Upper lobe of right lung (tissue), 1 donor: ENCODE data around the gene HLF. TPM values are rescaled to one million over a fixed set of nuclear protein-coding genes. Genes with fewer than 3 reads are reported as not detected.

Experiments
- ATAC-seq: fragments of 200-7000 bp; cut with Tn5 transposase; one replicate; pipeline ENCODE4 v1.9.1; 2020; ENCODE audit warnings: mild to moderate bottlenecking, moderate library complexity
- DNase-seq: peaks from one replicate; pipeline ENCODE4 v3.0.0-alpha.2; 2020
- H3K27ac ChIP-seq: fragments of 200-600 bp; one replicate; pipeline ENCODE4 v1.8.0; 2022
- H3K27me3 ChIP-seq: fragments of 200-600 bp; one replicate; pipeline ENCODE4 v1.8.0; 2022; ENCODE audit warnings: mild to moderate bottlenecking
- H3K36me3 ChIP-seq: fragments of 200-600 bp; one replicate; pipeline ENCODE4 v1.8.0; 2022
- H3K4me1 ChIP-seq: fragments of 200-600 bp; one replicate; pipeline ENCODE4 v1.8.0; 2022
- H3K4me3 ChIP-seq: fragments of 200-600 bp; one replicate; pipeline ENCODE4 v1.8.0; 2022; ENCODE audit warnings: mild to moderate bottlenecking
- H3K9me3 ChIP-seq: fragments of 200-600 bp; one replicate; pipeline ENCODE4 v1.8.0; 2022
- intact Hi-C: fragments of 100-400 bp; cut with DNase I; formaldehyde crosslinking; loops from one replicate; pipeline ENCODE4 v1.11.0; 2022
- total RNA-seq: library from RNA; stranded (reverse); fragmentation: NEBNext Ultra II Directional; extraction: Animal tissue kit (Norgen Biotek cat#: 25700); gene quantifications from one replicate; pipeline ENCODE4 v1.2.1, GENCODE V29; 2021
- TF ChIP-seq, protein P1 (sequence below): fragments of 200-600 bp; IDR thresholded peaks from one replicate; pipeline ENCODE4 v1.8.0; 2022; ENCODE audit warnings: antibody characterized with exemption
- donor health status: DM: no; HTN: yes; CAD: no; lungs with severe emphysema.

HLF gene
- total RNA-seq, 1 donor from 2014 or later: 31.8 TPM

- Histone ChIP-seq H3K9me3 (peaks cover 7% of the 10 kb centered on the region), H3K27me3 (no peaks in the 10 kb centered on the region), H3K4me1 (no peaks in the 10 kb centered on the region), H3K27ac (no peak overlapping the region), H3K36me3 (no peaks in the 10 kb centered on the region), H3K4me3 (no peak overlapping the region)
- DNase-seq: no peak
- intact Hi-C loops: no loop called here
- ATAC-seq: peak; percentile 93
- TF ChIP-seq, protein P1, sequence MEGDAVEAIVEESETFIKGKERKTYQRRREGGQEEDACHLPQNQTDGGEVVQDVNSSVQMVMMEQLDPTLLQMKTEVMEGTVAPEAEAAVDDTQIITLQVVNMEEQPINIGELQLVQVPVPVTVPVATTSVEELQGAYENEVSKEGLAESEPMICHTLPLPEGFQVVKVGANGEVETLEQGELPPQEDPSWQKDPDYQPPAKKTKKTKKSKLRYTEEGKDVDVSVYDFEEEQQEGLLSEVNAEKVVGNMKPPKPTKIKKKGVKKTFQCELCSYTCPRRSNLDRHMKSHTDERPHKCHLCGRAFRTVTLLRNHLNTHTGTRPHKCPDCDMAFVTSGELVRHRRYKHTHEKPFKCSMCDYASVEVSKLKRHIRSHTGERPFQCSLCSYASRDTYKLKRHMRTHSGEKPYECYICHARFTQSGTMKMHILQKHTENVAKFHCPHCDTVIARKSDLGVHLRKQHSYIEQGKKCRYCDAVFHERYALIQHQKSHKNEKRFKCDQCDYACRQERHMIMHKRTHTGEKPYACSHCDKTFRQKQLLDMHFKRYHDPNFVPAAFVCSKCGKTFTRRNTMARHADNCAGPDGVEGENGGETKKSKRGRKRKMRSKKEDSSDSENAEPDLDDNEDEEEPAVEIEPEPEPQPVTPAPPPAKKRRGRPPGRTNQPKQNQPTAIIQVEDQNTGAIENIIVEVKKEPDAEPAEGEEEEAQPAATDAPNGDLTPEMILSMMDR: peak; percentile 90
Measured at GRCh38 chr17:55356434-55357328, 91.9 kb downstream of the HLF start.

- Histone ChIP-seq H3K27me3 (no peaks in the 10 kb centered on the region), H3K27ac (no peak overlapping the region), H3K9me3 (peaks cover 7% of the 10 kb centered on the region), H3K4me3 (no peak overlapping the region), H3K4me1 (no peaks in the 10 kb centered on the region), H3K36me3 (no peaks in the 10 kb centered on the region)
- ATAC-seq (no peak), DNase-seq (no peak)
- intact Hi-C loops: no loop called here
- TF ChIP-seq, protein P1: no peak
Measured at GRCh38 chr17:55360971-55361370, 96.2 kb downstream of the HLF start.

DNA sequence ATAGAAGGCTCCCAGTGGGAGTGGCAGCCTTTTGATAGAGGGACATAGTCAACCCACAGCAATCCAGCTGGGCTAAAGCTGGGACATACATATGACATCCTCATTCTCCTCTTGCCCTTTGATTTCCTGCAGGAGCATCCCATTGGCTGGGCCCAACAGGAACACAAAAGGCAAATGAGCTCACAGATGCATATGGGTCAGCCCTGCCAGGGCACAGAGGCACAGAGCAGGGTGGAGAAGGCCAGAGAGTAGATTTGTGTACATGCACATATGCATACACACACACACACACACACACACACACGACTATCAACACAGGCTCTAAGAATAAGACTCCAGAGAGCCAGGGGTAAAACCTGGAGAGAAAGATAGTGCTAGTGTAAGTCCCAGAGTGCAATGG lies 98.3 kb downstream of the HLF start:
- ATAC-seq (no peak), DNase-seq (no peak)
- TF ChIP-seq, protein P1: no peak
- Histone ChIP-seq H3K27ac (no peak overlapping the region), H3K27me3 (no peaks in the 10 kb centered on the region), H3K9me3 (peaks cover 7% of the 10 kb centered on the region), H3K4me1 (no peaks in the 10 kb centered on the region), H3K36me3 (no peaks in the 10 kb centered on the region), H3K4me3 (no peak overlapping the region)
- intact Hi-C loops: no loop called here

- TF ChIP-seq, protein P1: no peak
- ATAC-seq (no peak), DNase-seq (no peak)
- Histone ChIP-seq H3K36me3 (no peaks in the 10 kb centered on the region), H3K4me3 (no peak overlapping the region), H3K27me3 (no peaks in the 10 kb centered on the region), H3K9me3 (peaks cover 3% of the 10 kb centered on the region), H3K27ac (no peak overlapping the region), H3K4me1 (no peaks in the 10 kb centered on the region)
- intact Hi-C loops: no loop called here
Measured at GRCh38 chr17:55366020-55366481, 101.3 kb downstream of the HLF start.

GRCh38 chr17:55368706-55369105 lies 103.9 kb downstream of the HLF start:
- intact Hi-C loops: no loop called here
- DNase-seq (no peak), ATAC-seq (no peak)
- H3K36me3 ChIP-seq: no peaks in the 10 kb centered on the region
- H3K4me3 ChIP-seq: no peak overlapping the region
- H3K4me1 ChIP-seq: no peaks in the 10 kb centered on the region
- TF ChIP-seq, protein P1: no peak
- H3K9me3 ChIP-seq: no peaks in the 10 kb centered on the region
- no peak overlapping the region for H3K27ac ChIP-seq
- H3K27me3 ChIP-seq: no peaks in the 10 kb centered on the region

Other genes starting within 250 kb of the HLF start
- 16.0 TPM for gene MMD, start 156.9 kb downstream of the HLF start, total RNA-seq
- not detected for gene SMIM36, start 246.5 kb downstream of the HLF start, total RNA-seq